Stimulated activated CD4-positive, alpha-beta T cell treated with anti-CD3 and anti-CD28 coated beads, Interleukin-12 subunit alpha, Interleukin-12 subunit beta, amount 100 ng/mL, for 48 hours (primary cell): ENCODE measurements around the gene MORN1.

Experiments used
- DNase-seq, 3 donors: peaks; one replicate each; pipeline ENCODE4 v3.0.0-alpha.2; 2020; ENCODE audit warnings: low read depth in 2 of 3, low spot score in 1 of 3

MORN1 gene

DNA sequence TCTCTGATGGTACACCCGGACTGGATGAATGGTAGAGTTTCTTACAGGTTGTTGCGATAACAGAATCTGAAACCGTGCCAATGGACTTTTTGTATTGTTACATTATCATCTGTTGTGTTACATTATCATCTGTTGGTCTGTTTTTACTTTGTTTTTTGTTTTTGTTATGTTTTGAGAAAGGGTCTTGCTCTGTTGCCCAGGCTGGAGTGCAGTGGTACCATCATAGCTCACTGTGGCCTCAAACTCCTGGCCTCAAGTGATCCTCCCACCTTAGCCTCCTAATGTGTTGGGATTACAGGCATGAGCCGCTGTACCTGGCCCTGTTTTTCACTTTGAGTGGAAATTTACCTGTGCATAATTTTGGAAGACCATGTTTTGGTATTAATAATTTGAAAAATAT, 31.2 kb upstream of the MORN1 start:
- no peak for DNase-seq

DNA sequence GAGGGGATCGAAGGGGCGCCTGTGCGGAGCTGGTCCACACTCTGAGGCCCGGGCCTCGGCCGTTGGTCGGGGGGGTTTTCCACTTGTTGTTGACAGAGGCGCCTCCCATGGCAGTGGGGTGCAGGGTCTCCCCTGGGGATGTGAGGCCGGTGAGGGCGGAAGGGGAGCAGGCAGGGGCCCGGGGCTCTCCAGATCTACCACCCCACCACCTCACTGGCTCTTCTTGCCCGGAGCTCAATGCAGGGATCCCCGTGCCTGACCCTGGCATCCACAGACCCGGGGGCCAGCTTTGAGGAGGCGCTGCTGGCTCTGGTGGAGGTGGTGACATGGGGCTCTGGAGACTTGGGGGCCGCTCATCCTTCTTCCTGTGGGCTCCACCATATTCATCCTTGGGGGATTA, 28.1 kb upstream of the MORN1 start:
- no peak for DNase-seq

GRCh38 chr1:2418791-2419320, 27.5 kb upstream of the MORN1 start:
- DNase-seq: no peak

- no peak for DNase-seq
Measured at GRCh38 chr1:2417833-2418225, 26.5 kb upstream of the MORN1 start.

GRCh38 chr1:2417083-2417832, 25.9 kb upstream of the MORN1 start:
- no peak for DNase-seq

GRCh38 chr1:2416403-2416802, 25.0 kb upstream of the MORN1 start:
- no peak for DNase-seq

GRCh38 chr1:2415801-2416208, 24.5 kb upstream of the MORN1 start:
- DNase-seq: peak in 2 of 3 donors; percentile 29 to 30

DNA sequence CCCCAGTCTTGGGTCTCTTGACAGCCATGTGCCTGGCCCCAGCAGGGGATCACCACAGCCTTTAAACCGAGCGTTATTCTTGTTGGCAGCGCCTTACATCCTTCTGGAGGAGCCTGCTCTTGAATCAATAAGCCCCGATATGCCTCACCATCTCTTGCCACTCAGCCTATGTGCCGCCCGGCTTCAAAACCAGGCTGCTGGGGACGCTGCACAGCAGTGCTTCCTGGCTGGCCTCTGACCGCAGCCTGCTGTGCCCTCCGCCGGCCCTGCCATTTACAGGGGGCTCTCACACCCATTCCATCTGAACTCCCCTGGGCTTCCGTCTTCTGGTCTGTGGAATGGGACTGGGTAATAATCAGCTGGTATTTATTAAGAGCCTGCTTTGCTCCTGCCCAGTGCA, 24.0 kb upstream of the MORN1 start:
- DNase-seq: no peak

GRCh38 chr1:2414297-2414958, 23.1 kb upstream of the MORN1 start:
- peak; percentile 64 to 72 (median 72) for DNase-seq

DNA sequence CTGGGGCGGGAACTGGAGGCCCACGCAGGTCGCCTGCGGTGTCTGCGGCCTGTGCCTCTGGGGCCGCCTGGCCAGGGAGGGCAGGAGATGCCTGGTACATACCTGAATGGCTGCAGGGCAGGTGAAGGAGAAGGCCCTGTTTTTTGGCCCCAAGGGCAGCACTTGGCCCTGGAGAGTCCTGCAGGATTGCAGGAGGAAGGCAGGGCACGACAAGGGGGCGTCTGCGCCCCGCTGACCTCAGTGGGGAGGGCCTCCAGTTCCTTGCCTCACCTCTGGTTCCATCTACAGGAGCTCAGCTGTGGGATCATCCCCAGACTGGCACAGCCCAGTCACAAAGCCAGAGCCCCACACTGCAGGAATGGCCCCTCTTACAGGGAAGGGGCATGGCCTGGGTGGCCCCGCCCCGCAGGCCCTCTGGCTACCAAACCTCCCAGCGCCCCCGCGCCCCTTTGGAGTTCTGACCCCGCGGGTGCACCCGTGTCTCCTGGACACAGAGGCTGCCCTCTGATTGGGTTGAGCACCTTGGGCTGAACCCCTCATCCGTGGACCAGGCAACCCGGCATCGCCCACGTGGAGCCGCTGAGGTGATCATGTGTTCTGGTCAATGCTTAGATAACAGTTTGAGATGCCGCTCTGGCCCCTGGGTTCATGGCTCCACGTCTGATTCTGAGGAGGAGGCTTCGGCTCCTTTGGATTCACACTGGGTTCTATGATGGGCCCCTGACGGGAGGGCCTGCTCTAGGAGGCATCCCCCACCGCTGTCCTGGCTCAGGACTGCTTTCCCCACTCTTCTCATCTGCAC, 22.3 kb upstream of the MORN1 start:
- DNase-seq: peak in 1 of 3 donors; percentile 19

DNA sequence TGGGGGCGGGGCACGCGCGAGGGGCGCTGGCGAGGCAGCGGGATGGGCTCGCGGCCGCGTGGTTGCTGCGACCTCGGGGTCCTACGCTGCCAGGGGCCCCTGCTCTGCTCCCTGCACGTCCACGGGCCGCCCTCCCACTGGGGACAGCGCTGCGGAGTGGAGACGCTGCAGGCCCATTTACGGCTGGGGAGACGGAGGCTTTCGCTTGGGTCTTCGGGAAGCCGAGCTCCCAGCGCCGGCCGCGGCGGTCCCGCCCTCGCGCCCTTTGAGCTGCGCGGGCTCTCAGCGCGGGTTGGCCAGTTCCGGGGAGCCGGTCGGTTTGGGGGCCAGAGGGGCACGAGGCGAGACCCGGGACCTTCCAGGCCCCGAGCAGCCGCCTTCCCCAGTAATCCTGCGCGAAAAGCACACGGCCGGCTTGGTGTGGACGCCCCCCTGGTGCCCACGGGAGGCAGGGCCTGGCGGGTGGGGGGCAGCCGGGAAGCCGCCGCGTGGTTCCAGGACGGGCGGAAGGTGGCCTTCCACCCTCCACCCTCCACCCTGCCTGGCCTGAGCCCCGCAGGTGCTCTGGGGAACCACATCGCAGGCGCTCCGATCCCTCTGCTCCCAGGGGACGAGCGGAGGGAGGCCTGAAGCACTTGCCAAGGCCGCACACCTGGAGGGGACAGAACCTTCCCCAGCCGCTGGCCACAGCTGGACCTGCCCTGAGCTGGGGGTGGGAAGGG, 21.6 kb upstream of the MORN1 start:
- no peak for DNase-seq

DNA sequence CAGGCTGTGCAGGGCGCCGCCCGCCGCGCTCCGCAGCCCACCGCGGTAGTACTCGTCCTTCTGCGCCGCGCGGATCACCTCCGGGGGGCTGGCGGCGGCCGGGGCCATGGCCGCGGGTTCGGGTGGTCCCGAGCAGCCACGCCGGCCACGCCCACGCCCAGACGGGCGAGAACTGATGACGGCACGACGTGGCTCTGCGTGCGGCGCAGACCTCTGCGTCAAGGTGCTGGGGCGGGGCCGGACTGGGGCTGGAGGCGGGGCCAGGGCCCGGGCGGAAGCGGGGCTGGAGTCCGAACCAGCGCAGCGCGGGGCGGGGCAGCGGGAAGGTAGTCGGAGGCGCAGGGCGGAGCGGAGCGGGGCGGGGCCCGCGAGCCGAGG, 21.0 kb upstream of the MORN1 start, which contains the start of gene PEX10:
PEX10 (minus strand) TSS at position 170 of the 378 bp plus-strand sequence; CDS start at position 108, 62 bp downstream.
- peak; percentile 98 to 99 (median 99) for DNase-seq

DNA sequence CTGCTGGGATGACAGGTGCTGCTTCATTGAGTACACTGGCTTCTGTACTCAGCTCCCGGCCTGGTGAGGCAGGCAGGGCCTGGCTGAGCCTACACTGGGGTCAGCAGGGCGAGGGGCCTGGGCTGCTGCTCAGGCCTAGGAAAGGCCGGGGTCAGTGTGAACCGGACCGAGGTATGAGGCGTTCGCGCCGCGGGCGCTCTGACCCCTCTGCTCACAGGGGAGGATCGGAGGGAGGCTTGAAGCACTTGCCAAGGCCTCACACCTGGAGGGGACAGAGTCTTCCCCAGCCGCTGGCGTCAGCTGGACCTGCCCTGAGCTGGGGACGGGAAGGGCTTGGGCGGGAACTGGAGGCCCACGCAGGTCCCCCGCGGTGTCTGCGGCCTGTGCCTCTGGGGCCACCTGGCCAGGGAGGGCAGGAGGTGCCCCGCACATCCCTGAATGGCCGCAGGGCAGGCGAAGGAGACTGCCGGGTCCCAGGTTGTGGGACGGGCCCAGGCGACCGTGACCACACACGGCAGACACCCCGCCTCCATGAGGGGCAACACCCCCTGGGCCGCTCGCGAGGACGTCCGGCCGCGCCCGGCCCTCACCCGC, 20.5 kb upstream of the MORN1 start:
- DNase-seq: no peak

GRCh38 chr1:2409745-2410144, 18.4 kb upstream of the MORN1 start:
- no peak for DNase-seq

- DNase-seq: no peak
Measured at GRCh38 chr1:2408859-2409276, 17.5 kb upstream of the MORN1 start.

DNA sequence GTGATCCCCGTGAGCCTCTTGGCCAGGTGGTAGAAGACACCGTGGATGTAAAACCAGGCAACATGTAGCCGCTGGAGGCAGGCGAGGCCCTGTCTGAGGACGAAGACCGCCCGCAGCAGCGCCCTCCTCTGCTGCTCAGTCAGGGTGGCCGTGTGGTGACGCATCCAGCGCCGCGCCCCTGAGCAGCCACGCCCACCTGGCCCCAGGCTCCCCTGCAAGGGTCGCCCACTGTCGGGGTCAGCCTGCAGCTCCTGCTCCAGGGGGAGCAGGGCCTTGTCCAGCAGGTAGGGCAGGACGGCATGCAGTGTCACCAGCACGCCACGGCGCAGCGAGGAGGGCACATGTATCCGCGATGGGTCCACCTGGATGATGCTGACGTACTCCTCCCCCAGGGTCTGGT, 17.1 kb upstream of the MORN1 start:
- no peak for DNase-seq

GRCh38 chr1:2407991-2408275, 16.6 kb upstream of the MORN1 start:
- DNase-seq: no peak

DNA sequence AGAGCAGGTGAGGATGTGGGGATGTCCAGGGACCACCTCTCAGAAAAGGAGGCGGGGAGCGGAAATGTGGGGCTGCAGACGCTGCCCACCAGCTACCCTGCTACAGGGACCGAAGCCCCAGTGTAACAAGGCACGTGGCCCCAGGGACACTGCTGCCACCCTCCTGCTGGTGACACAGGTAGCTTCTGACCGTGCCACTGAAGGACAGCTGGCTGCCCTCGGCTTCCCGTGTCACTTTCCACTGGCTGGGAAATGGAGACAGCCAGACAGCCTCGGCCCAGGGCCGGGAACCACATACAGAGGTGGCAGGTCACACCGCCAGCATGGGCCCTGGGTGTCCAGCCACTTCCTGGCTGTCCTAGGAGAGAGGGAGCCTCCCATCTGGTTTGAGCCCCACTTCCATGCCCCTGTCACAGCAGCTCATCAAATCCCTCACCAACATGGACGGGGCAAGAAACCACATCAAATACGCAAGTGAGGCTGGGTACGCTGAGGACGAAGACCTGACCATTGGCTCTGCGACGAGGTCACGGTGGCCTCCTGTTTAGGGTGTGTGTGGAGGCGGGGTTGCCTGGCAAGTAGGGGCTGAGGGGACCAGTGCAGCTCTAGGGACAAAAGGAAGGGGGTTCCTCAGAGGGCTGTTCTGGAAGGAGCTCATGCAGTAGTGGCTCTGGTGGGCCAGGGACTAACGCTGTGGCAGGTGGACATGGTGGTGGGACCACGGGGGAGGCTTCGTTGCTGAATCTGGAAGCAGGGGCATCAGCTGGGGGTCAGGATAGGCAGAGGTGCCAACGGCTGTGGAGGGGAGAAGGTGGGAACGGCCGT, 16.0 kb upstream of the MORN1 start:
- DNase-seq: no peak

DNA sequence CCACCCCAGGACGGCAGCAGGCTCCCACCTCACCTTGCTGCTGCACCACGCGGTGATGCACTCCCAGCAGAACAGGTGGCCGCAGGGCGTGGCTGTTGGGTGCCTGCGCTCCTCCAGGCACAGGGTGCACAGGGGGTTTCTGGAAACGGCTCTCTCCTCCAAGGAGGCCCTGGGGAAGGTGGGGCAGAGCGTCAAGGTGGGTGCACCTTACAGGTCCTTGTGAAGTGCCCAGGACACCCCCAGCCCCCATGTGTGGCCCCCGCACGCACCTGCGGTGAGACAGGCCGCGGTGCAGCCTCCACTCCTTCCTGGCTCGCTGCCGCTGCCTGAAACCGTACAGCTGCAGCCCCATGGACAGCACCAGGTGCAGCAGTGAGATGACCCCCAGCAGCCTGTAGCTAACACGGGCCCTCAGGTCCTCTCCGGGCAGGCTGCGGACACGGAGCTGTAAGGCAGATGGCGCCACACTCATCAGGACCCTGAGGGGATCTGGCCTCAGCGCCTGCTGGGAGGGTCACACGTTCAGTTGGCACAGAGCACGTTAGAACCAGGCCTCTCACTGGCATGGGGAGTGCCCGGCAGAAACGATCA, 15.2 kb upstream of the MORN1 start:
- no peak for DNase-seq
